H1 (cell line): ENCODE measurements around the gene CLEC14A. TPM values are rescaled to one million over a fixed set of nuclear protein-coding genes. Genes with fewer than 3 reads are reported as not detected.
A peak's percentile ranks its signal among the peaks of the same experiment; 100 is the strongest.

ENCODE experiments used
- CTCF ChIA-PET: fragments of 300-600 bp; sonication (Branson Sonifier 250); formaldehyde crosslinking; loops from one replicate; lab custom pipeline; 2021; ENCODE audit not compliant: partially characterized antibody; lab: Charles Lee
- POLR2A ChIA-PET: fragments of 300-600 bp; sonication (Branson Sonifier 250); formaldehyde crosslinking; loops from one replicate; lab custom pipeline; 2021; ENCODE audit warnings: inconsistent platforms; ENCODE audit not compliant: partially characterized antibody; lab: Charles Lee
- DNase-seq, 2 experiments: peaks; one replicate each; pipeline versions ENCODE4 v3.0.0 to v3.0.0-alpha.2; 2010 to 2022; ENCODE audit warnings: low spot score in 2 of 2, low read depth in 1 of 2, mixed read lengths in 1 of 2
- FAIRE-seq: peaks from 2 replicates; lab custom pipeline; 2011; peaks lifted over from hg19 to GRCh38; lab: Jason Lieb, UNC
- H2AFZ ChIP-seq: 2 replicates; pipeline ENCODE4 v1.8.1; 2012; ENCODE audit warnings: low read length, inconsistent platforms
- H2AK5ac ChIP-seq: 2 replicates; pipeline ENCODE4 v1.6.1; 2013; ENCODE audit warnings: low read depth, low read length
- H2BK120ac ChIP-seq: replicated peaks from 2 replicates; pipeline ENCODE3; 2013; ENCODE audit warnings: low read depth, low read length, inconsistent platforms
- H2BK12ac ChIP-seq: 2 replicates; pipeline ENCODE4 v1.6.1; 2013; ENCODE audit warnings: low read depth, low read length
- H2BK15ac ChIP-seq: 2 replicates; pipeline ENCODE4 v1.6.1; 2013; ENCODE audit warnings: low read length
- H2BK20ac ChIP-seq: 2 replicates; pipeline ENCODE4 v1.6.1; 2013; ENCODE audit warnings: low read length
- H2BK5ac ChIP-seq: 2 replicates; pipeline ENCODE4 v1.6.1; 2013; ENCODE audit warnings: low read depth, low read length
- H3K14ac ChIP-seq: 2 replicates; pipeline ENCODE4 v1.6.1; 2013; ENCODE audit warnings: inconsistent platforms; ENCODE audit not compliant: insufficient read length
- H3K18ac ChIP-seq: 2 replicates; pipeline ENCODE4 v1.6.1; 2013; ENCODE audit warnings: low read length; ENCODE audit errors: extremely low read depth
- H3K23ac ChIP-seq: 2 replicates; pipeline ENCODE4 v1.6.1; 2013; ENCODE audit warnings: inconsistent platforms; ENCODE audit not compliant: insufficient read length
- H3K23me2 ChIP-seq: 2 replicates; pipeline ENCODE4 v1.6.1; 2013; ENCODE audit warnings: low read depth, low read length
- H3K27ac ChIP-seq: 2 replicates; pipeline ENCODE4 v1.6.1; 2011; ENCODE audit warnings: low read depth, low read length, inconsistent platforms
- H3K27me3 ChIP-seq, 4 experiments: replicated peaks in 1 of 4; 1 replicate in 1 of 4; 2 replicates in 3 of 4; pipeline versions ENCODE4 v1.6.1 to v1.8.1; 2011 to 2013; ENCODE audit warnings: low read length in 3 of 4, mild to moderate bottlenecking in 3 of 4, inconsistent platforms in 2 of 4, mixed read lengths in 2 of 4, moderate library complexity in 1 of 4; ENCODE audit not compliant: control insufficient read depth in 3 of 4, insufficient read depth in 3 of 4; ENCODE audit errors: extremely low read depth in 1 of 4
- H3K36me3 ChIP-seq, 4 experiments: 2 replicates each; pipeline versions ENCODE4 v1.6.1 to v1.8.1; 2011 to 2013; ENCODE audit warnings: mild to moderate bottlenecking in 4 of 4, low read length in 3 of 4, moderate library complexity in 2 of 4, control low read depth in 1 of 4, inconsistent platforms in 1 of 4; ENCODE audit not compliant: insufficient read depth in 4 of 4, control insufficient read depth in 2 of 4
- H3K4ac ChIP-seq: replicated peaks from 2 replicates; pipeline ENCODE3; 2013; ENCODE audit warnings: low read length, low read depth, mixed read lengths, inconsistent platforms; ENCODE audit not compliant: insufficient read length
- H3K4me1 ChIP-seq, 4 experiments: replicated peaks in 1 of 4; 1 replicate in 1 of 4; 2 replicates in 3 of 4; pipeline versions ENCODE4 v1.6.1 to v1.8.1; 2011 to 2013; ENCODE audit warnings: low read length in 3 of 4, inconsistent platforms in 2 of 4, mixed read lengths in 1 of 4; ENCODE audit not compliant: insufficient read depth in 4 of 4, control insufficient read depth in 3 of 4
- H3K4me2 ChIP-seq, 2 experiments: 2 replicates each; pipeline versions ENCODE4 v1.6.1 to v1.8.1; 2011 to 2013; ENCODE audit warnings: low read depth in 2 of 2, low read length in 2 of 2, control low read depth in 1 of 2, inconsistent platforms in 1 of 2, mild to moderate bottlenecking in 1 of 2; ENCODE audit not compliant: insufficient read depth in 1 of 2
- H3K4me3 ChIP-seq, 4 experiments: fragments of 200-600, 300-600 bp in 1 of 4; sonication (generic), shearing (Covaris generic), sonication (Bioruptor Twin) in 1 of 4; 2 replicates each; pipeline versions ENCODE4 v1.5.1 to v1.8.1; 2011 to 2016; ENCODE audit warnings: low read length in 4 of 4, low read depth in 3 of 4, control low read depth in 2 of 4, inconsistent platforms in 2 of 4, mild to moderate bottlenecking in 2 of 4, mixed read lengths in 1 of 4, moderate library complexity in 1 of 4; ENCODE audit not compliant: insufficient read depth in 2 of 4; ENCODE audit errors: extremely low read depth in 1 of 4
- H3K56ac ChIP-seq: replicated peaks from 2 replicates; pipeline ENCODE3; 2013; ENCODE audit warnings: low read depth, mild to moderate bottlenecking, mixed read lengths, low read length, inconsistent platforms; ENCODE audit not compliant: insufficient read length
- H3K79me1 ChIP-seq: 2 replicates; pipeline ENCODE4 v1.6.1; 2013; ENCODE audit warnings: low read depth, low read length, control low read depth
- H3K79me2 ChIP-seq, 2 experiments: 2 replicates each; pipeline versions ENCODE4 v1.6.1 to v1.8.1; 2012 to 2013; ENCODE audit warnings: low read length in 2 of 2, mild to moderate bottlenecking in 2 of 2, inconsistent platforms in 1 of 2; ENCODE audit not compliant: insufficient read depth in 2 of 2, control insufficient read depth in 1 of 2
- H3K9ac ChIP-seq, 4 experiments: replicated peaks in 1 of 4; 1 replicate in 1 of 4; 2 replicates in 3 of 4; pipeline versions ENCODE4 v1.6.1 to v1.8.1; 2011 to 2013; ENCODE audit warnings: low read depth in 3 of 4, low read length in 3 of 4, control low read depth in 2 of 4, mild to moderate bottlenecking in 2 of 4, moderate library complexity in 2 of 4, inconsistent platforms in 1 of 4; ENCODE audit errors: extremely low read depth in 1 of 4
- H3K9me3 ChIP-seq, 2 experiments: 2 replicates each; pipeline versions ENCODE4 v1.6.1 to v1.8.1; 2012 to 2013; ENCODE audit warnings: mild to moderate bottlenecking in 2 of 2, moderate library complexity in 2 of 2, control low read depth in 1 of 2, inconsistent platforms in 1 of 2, low read depth in 1 of 2, low read length in 1 of 2, mixed read lengths in 1 of 2; ENCODE audit not compliant: insufficient read depth in 2 of 2
- H4K20me1 ChIP-seq, 2 experiments: replicated peaks in 1 of 2; 2 replicates each; pipeline versions ENCODE3 to v1.8.1; 2011 to 2013; ENCODE audit warnings: inconsistent platforms in 2 of 2, low read length in 2 of 2, mild to moderate bottlenecking in 1 of 2; ENCODE audit not compliant: insufficient read depth in 2 of 2, control insufficient read depth in 1 of 2
- H4K5ac ChIP-seq: 2 replicates; pipeline ENCODE4 v1.6.1; 2013; ENCODE audit warnings: low read length, low read depth, mixed read lengths, inconsistent platforms; ENCODE audit not compliant: insufficient read length
- H4K8ac ChIP-seq: 2 replicates; pipeline ENCODE4 v1.8.0; 2013; ENCODE audit warnings: mild to moderate bottlenecking, moderate library complexity, low read length, inconsistent platforms; ENCODE audit not compliant: insufficient read depth; ENCODE audit errors: extremely low read depth
- H4K91ac ChIP-seq: replicated peaks from 2 replicates; pipeline ENCODE3; 2013; ENCODE audit warnings: low read length, mixed read lengths, inconsistent platforms; ENCODE audit not compliant: insufficient read length
- BACH1 ChIP-seq: IDR thresholded peaks from 2 replicates; pipeline ENCODE4 v1.6.1; 2012; ENCODE audit warnings: low read length, improper control_type of control experiment
- CBX5 ChIP-seq: fragments of 300-800, 300-1000 bp; sonication (generic); IDR thresholded peaks from 2 replicates; pipeline ENCODE4 v1.7.1; 2016; ENCODE audit warnings: antibody characterized with exemption, low read length, low read depth
- KDM4A ChIP-seq: IDR thresholded peaks from one replicate; pipeline ENCODE4 v1.7.1; 2012; ENCODE audit warnings: low read depth, mild to moderate bottlenecking, moderate library complexity, low read length, inconsistent platforms; ENCODE audit not compliant: severe bottlenecking
- POU5F1 ChIP-seq: IDR thresholded peaks from 2 replicates; pipeline ENCODE4 v1.6.1; 2011; ENCODE audit warnings: low read depth, mild to moderate bottlenecking, low read length, moderate library complexity
- RAD21 ChIP-seq, 2 experiments: IDR thresholded peaks in 1 of 2; conservative IDR thresholded peaks in 1 of 2; 2 replicates each; pipeline ENCODE4 v1.6.1; 2011; ENCODE audit warnings: low read depth in 2 of 2, low read length in 2 of 2, improper control_type of control experiment in 1 of 2, inconsistent platforms in 1 of 2, mild to moderate bottlenecking in 1 of 2, moderate library complexity in 1 of 2
- SAP30 ChIP-seq: fragments of 300-600 bp; sonication (generic); IDR thresholded peaks from 2 replicates; pipeline ENCODE4 v1.7.1; 2012; ENCODE audit warnings: low read length, moderate library complexity, mild to moderate bottlenecking, inconsistent platforms; ENCODE audit not compliant: insufficient read depth, insufficient replicate concordance
- TAF1 ChIP-seq: IDR thresholded peaks from 2 replicates; pipeline ENCODE4 v1.6.1; 2011; ENCODE audit warnings: mild to moderate bottlenecking, low read depth, low read length
- WGBS, 2 experiments: shearing (Covaris generic) in 1 of 2; methylation state at CpG; one replicate each; pipeline versions ENCODE4 v1.1.6 to v1.1.7; 2013 to 2015; ENCODE audit warnings: low lambda C conversion rate in 2 of 2, mixed read lengths in 2 of 2, inconsistent platforms in 1 of 2, low coverage in 1 of 2, missing lambda C conversion rate in 1 of 2; ENCODE audit not compliant: insufficient replicate concordance in 2 of 2, insufficient coverage in 1 of 2, insufficient read length in 1 of 2; ENCODE audit errors: extremely low coverage in 1 of 2, missing lambda C conversion rate in 1 of 2; 5-methylcytosine and 5-hydroxymethylcytosine counted together
- polyA plus RNA-seq, 7 experiments: library from polyadenylated mRNA; depleted of rRNA in 3 of 7; stranded (reverse) in 5 of 7; unstranded in 2 of 7; fragments of >200 nt in 5 of 7; fragments of 200-250 nt in 2 of 7; gene quantifications; 1 replicate in 5 of 7; 2 replicates in 1 of 7; 4 replicates in 1 of 7; pipeline versions ENCODE4 v1.2.1 to v1.2.3, GENCODE V29; 2011 to 2013; ENCODE audit warnings: missing spikeins in 2 of 7, mixed read lengths in 2 of 7
- total RNA-seq: library from RNA; stranded (reverse); fragmentation: NEBNext Ultra II Directional; extraction: Animal tissue kit (Norgen Biotek cat#: 25700); gene quantifications from 2 replicates; pipeline ENCODE4 v1.2.1, GENCODE V29; 2021
- TF ChIP-seq, protein P1 (sequence below): IDR thresholded peaks from 2 replicates; pipeline ENCODE4 v1.6.1; 2011; ENCODE audit warnings: low read depth, mild to moderate bottlenecking, low read length; ENCODE audit not compliant: insufficient read depth

The CLEC14A gene
- total and polyA plus RNA-seq, 2 of the 8 experiments (the other 6 are each of a cell fraction or from before 2014, with no cell fraction given) = 0.09 to 0.13 TPM

- H3K9ac ChIP-seq = no peak overlapping the region; a peak in 2 of 7 replicates
- H4K5ac ChIP-seq = no peak overlapping the region
- H3K23me2 ChIP-seq = peaks cover 12% of the 10 kb centered on the region
- H3K18ac ChIP-seq = 0 out of 2 replicates have a peak overlapping the region, but pooled peaks have one; percentile 36
- no peak overlapping the region for H3K23ac ChIP-seq
- ChIA-PET POLR2A (interaction anchor here (0.5 to 8.9 kb wide), 21 partner anchors 8 to 776 kb away, joined by 3 to 70 read pairs (median 4); partner anchors contain the start of gene CLEC14A), CTCF (interaction anchor here (0.7 to 2.4 kb wide), 13 partner anchors 10 to 808 kb away, joined by 3 to 7 read pairs (median 3); no protein-coding TSS in a partner anchor)
- H3K14ac ChIP-seq = no peak overlapping the region
- H2BK12ac ChIP-seq = peak overlapping the region; percentile 96; the same call in 1 of the 2 replicates
- 7% methylated on average over 45 of the region's 59 CpGs; no CpG with 5 or more reads in 1 of the 2 experiments for WGBS, 2 experiments
- no peak overlapping the region for H2BK20ac ChIP-seq
- peak overlapping the region; percentile 80 to 85 for H3K4me2 ChIP-seq
- H2BK15ac ChIP-seq = peak overlapping the region; percentile 98; the same call in 1 of the 2 replicates
- peaks cover 0 to 5% (median 0%) of the 10 kb centered on the region in 4 experiments; a peak in 1 of 8 replicates for H3K36me3 ChIP-seq
- H4K20me1 ChIP-seq = peaks cover 8 to 11% of the 10 kb centered on the region in 2 experiments
- H3K27me3 ChIP-seq = peaks cover 58 to 81% (median 75%) of the 10 kb centered on the region in 4 experiments
- no peak overlapping the region for H3K27ac ChIP-seq
- H4K91ac ChIP-seq = no peak overlapping the region
- H2AK5ac ChIP-seq = no peak overlapping the region
- H3K56ac ChIP-seq = no peak overlapping the region
- H3K4me1 ChIP-seq = peaks cover 2 to 20% (median 12%) of the 10 kb centered on the region in 4 experiments
- no peak overlapping the region for H3K4ac ChIP-seq
- peak overlapping the region; percentile 28 to 59 (median 35) for H3K4me3 ChIP-seq
- H3K9me3 ChIP-seq = peaks cover 4 to 10% of the 10 kb centered on the region in 2 experiments; a peak in 2 of 4 replicates
- H3K79me1 ChIP-seq = no peaks in the 10 kb centered on the region
- DNase-seq (peak in 1 of 2 experiments; percentile 79), FAIRE-seq (no peak)
- peak overlapping the region; percentile 73; the same call in 1 of the 2 replicates for H2BK5ac ChIP-seq
- no peaks in the 10 kb centered on the region for H3K79me2 ChIP-seq
- H2AFZ ChIP-seq = no peak overlapping the region
- no peak overlapping the region for H4K8ac ChIP-seq
- no peak overlapping the region for H2BK120ac ChIP-seq
- TF ChIP-seq, protein P1, sequence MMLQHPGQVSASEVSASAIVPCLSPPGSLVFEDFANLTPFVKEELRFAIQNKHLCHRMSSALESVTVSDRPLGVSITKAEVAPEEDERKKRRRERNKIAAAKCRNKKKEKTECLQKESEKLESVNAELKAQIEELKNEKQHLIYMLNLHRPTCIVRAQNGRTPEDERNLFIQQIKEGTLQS = no peak
- TF ChIP-seq TAF1 = no peak
- no peak for TF ChIP-seq CBX5
- TF ChIP-seq RAD21 (IDR thresholded peaks at IDR 0.05 in 1 of 2, conservative IDR thresholded peaks at IDR 0.05 in 1 of 2; ENCODE audit: low read depth in 2 of 2, low read length in 2 of 2) = peak; percentile 4 to 45; a peak in 2 of 4 replicates
- TF ChIP-seq POU5F1 = no peak
- TF ChIP-seq KDM4A = peak; percentile 21
- TF ChIP-seq SAP30 = no peak
- TF ChIP-seq BACH1 = no peak
These were observed 47.0 kb downstream of the CLEC14A start for GRCh38 chr14:38208618-38209562.
